Neural cell (in vitro differentiated cells): ENCODE data around the gene P4HA2. TPM values are rescaled to one million over a fixed set of nuclear protein-coding genes. Genes with fewer than 3 reads are reported as not detected.

Experiments used
- H2AFZ ChIP-seq: fragments of 200-600, 300-800 bp; sonication (generic), shearing (Covaris generic); 2 replicates; pipeline ENCODE4 v1.6.0; 2014; ENCODE audit warnings: low read depth, mild to moderate bottlenecking, antibody characterized with exemption, low read length, moderate library complexity
- H3F3A ChIP-seq: fragments of 200-600 bp; shearing (Covaris generic); 2 replicates; pipeline ENCODE4 v1.6.1; 2016; ENCODE audit warnings: mild to moderate bottlenecking, moderate library complexity, mixed read lengths, antibody characterized with exemption, low read length; ENCODE audit not compliant: insufficient read depth, poor library complexity, severe bottlenecking
- H3K27ac ChIP-seq: fragments of 200-600, 300-800 bp; sonication (generic), shearing (Covaris generic); 2 replicates; pipeline ENCODE4 v1.5.1; 2014; ENCODE audit warnings: mild to moderate bottlenecking, low read length, moderate library complexity
- H3K27me3 ChIP-seq: fragments of 300-800, 200-600 bp; sonication (generic), shearing (Covaris generic); 2 replicates; pipeline ENCODE4 v1.6.0; 2014; ENCODE audit warnings: mild to moderate bottlenecking, low read depth, low read length, moderate library complexity; ENCODE audit not compliant: insufficient read depth
- H3K36me3 ChIP-seq: fragments of 300-800, 200-600 bp; sonication (generic), shearing (Covaris generic); 2 replicates; pipeline ENCODE4 v1.5.1; 2014; ENCODE audit warnings: mild to moderate bottlenecking, antibody characterized with exemption, low read length, moderate library complexity; ENCODE audit not compliant: insufficient read depth
- H3K4me2 ChIP-seq: fragments of 300-800, 200-600 bp; sonication (generic), shearing (Covaris generic); 2 replicates; pipeline ENCODE4 v1.6.0; 2014; ENCODE audit warnings: mild to moderate bottlenecking, low read length
- H3K4me3 ChIP-seq: fragments of 300-800, 200-600 bp; sonication (generic), shearing (Covaris generic); 2 replicates; pipeline ENCODE4 v1.5.1; 2014; ENCODE audit warnings: mild to moderate bottlenecking, low read length, moderate library complexity
- H3K79me2 ChIP-seq: fragments of 200-600 bp; shearing (Covaris generic); replicated peaks from 2 replicates; pipeline ENCODE4 v1.6.0; 2014; ENCODE audit warnings: mild to moderate bottlenecking, low read length, moderate library complexity; ENCODE audit not compliant: insufficient read depth
- H3K9ac ChIP-seq: fragments of 300-800, 200-600 bp; sonication (generic), shearing (Covaris generic); 2 replicates; pipeline ENCODE4 v1.6.1; 2016; ENCODE audit warnings: mild to moderate bottlenecking, low read length, mixed read lengths
- H3K9me2 ChIP-seq: fragments of 200-600 bp; shearing (Covaris generic); 2 replicates; pipeline ENCODE4 v1.6.1; 2016; ENCODE audit warnings: mild to moderate bottlenecking, low read length, mixed read lengths; ENCODE audit not compliant: insufficient read depth
- H3K9me3 ChIP-seq: fragments of 200-600, 300-800 bp; sonication (generic), shearing (Covaris generic); 2 replicates; pipeline ENCODE4 v1.6.1; 2016; ENCODE audit warnings: mild to moderate bottlenecking, mixed run types, low read length, moderate library complexity, mixed read lengths
- H4K20me1 ChIP-seq: fragments of 200-600 bp; shearing (Covaris generic); 2 replicates; pipeline ENCODE4 v1.6.1; 2016; ENCODE audit warnings: mild to moderate bottlenecking, mixed run types; ENCODE audit not compliant: insufficient read depth
- CTCF ChIP-seq: fragments of 450-650 bp; IDR thresholded peaks from 2 replicates; pipeline ENCODE4 v1.5.1; 2014; ENCODE audit warnings: antibody characterized with exemption, mild to moderate bottlenecking, moderate library complexity; ENCODE audit not compliant: poor library complexity, severe bottlenecking
- EP300 ChIP-seq: fragments of 450-650 bp; conservative IDR thresholded peaks from 2 replicates; pipeline ENCODE4 v1.6.1; 2014; ENCODE audit warnings: antibody characterized with exemption, mild to moderate bottlenecking, moderate library complexity; ENCODE audit not compliant: poor library complexity, severe bottlenecking
- EZH2 ChIP-seq: fragments of 200-600, 300-800 bp; shearing (Covaris generic), sonication (generic); IDR thresholded peaks from 2 replicates; pipeline ENCODE4 v1.6.1; 2014; ENCODE audit warnings: antibody characterized with exemption, low read length, borderline replicate concordance, mild to moderate bottlenecking; ENCODE audit not compliant: insufficient read depth, poor library complexity, severe bottlenecking
- MXI1 ChIP-seq: fragments of 450-650 bp; conservative IDR thresholded peaks from 2 replicates; pipeline ENCODE4 v1.6.1; 2014; ENCODE audit warnings: antibody characterized with exemption, mild to moderate bottlenecking; ENCODE audit not compliant: poor library complexity, severe bottlenecking
- POLR2AphosphoS5 ChIP-seq: IDR thresholded peaks from 2 replicates; pipeline ENCODE4 v1.6.1; 2012
- RAD21 ChIP-seq: fragments of 450-650 bp; conservative IDR thresholded peaks from 2 replicates; pipeline ENCODE4 v1.6.1; 2014; ENCODE audit warnings: antibody characterized with exemption, mild to moderate bottlenecking, moderate library complexity
- REST ChIP-seq: IDR thresholded peaks from 2 replicates; pipeline ENCODE4 v1.6.1; 2012; ENCODE audit warnings: borderline replicate concordance
- SMC3 ChIP-seq: fragments of 450-650 bp; conservative IDR thresholded peaks from 2 replicates; pipeline ENCODE4 v1.6.1; 2014; ENCODE audit warnings: antibody characterized with exemption, mild to moderate bottlenecking, moderate library complexity; ENCODE audit not compliant: poor library complexity
- TAF1 ChIP-seq: IDR thresholded peaks from 2 replicates; pipeline ENCODE4 v1.6.1; 2012; ENCODE audit warnings: low read depth
- polyA plus RNA-seq: library from polyadenylated mRNA; depleted of rRNA; stranded (reverse); fragments of >200 nt; gene quantifications from 2 replicates; pipeline ENCODE4 v1.2.3, GENCODE V29; 2014

The P4HA2 gene
- polyA plus RNA-seq, 1 donor from 2014 or later: 1.4 TPM

GRCh38 chr5:132156413-132156812, 71.2 kb downstream of the P4HA2 start:
- Histone ChIP-seq H3K9me3 (no peaks in the 10 kb centered on the region), H3K9me2 (no peaks in the 10 kb centered on the region), H3K9ac (no peak overlapping the region), H3K27me3 (no peaks in the 10 kb centered on the region), H3K36me3 (no peaks in the 10 kb centered on the region), H3K4me3 (no peak overlapping the region), H2AFZ (no peak overlapping the region), H4K20me1 (no peaks in the 10 kb centered on the region), H3F3A (no peaks in the 10 kb centered on the region), H3K27ac (no peak overlapping the region), H3K4me2 (no peak overlapping the region), H3K79me2 (no peaks in the 10 kb centered on the region)
- no peak for TF ChIP-seq POLR2AphosphoS5
- TF ChIP-seq SMC3: no peak
- TF ChIP-seq EP300: no peak
- no peak for TF ChIP-seq CTCF
- TF ChIP-seq RAD21: no peak
- no peak for TF ChIP-seq REST
- no peak for TF ChIP-seq EZH2
- TF ChIP-seq MXI1: no peak
- no peak for TF ChIP-seq TAF1

GRCh38 chr5:132150565-132150964, 77.1 kb downstream of the P4HA2 start:
- Histone ChIP-seq H3K27me3 (no peaks in the 10 kb centered on the region), H3K9ac (no peak overlapping the region), H3K36me3 (no peaks in the 10 kb centered on the region), H3K4me3 (no peak overlapping the region), H3K79me2 (no peaks in the 10 kb centered on the region), H4K20me1 (no peaks in the 10 kb centered on the region), H2AFZ (no peak overlapping the region), H3K27ac (no peak overlapping the region), H3F3A (no peaks in the 10 kb centered on the region), H3K9me2 (no peaks in the 10 kb centered on the region), H3K9me3 (no peaks in the 10 kb centered on the region), H3K4me2 (no peak overlapping the region)
- no peak for TF ChIP-seq CTCF
- TF ChIP-seq MXI1: no peak
- no peak for TF ChIP-seq EZH2
- no peak for TF ChIP-seq SMC3
- TF ChIP-seq TAF1: no peak
